ENCODE measurements around the gene CTNNBL1.

CTNNBL1 gene

DNA sequence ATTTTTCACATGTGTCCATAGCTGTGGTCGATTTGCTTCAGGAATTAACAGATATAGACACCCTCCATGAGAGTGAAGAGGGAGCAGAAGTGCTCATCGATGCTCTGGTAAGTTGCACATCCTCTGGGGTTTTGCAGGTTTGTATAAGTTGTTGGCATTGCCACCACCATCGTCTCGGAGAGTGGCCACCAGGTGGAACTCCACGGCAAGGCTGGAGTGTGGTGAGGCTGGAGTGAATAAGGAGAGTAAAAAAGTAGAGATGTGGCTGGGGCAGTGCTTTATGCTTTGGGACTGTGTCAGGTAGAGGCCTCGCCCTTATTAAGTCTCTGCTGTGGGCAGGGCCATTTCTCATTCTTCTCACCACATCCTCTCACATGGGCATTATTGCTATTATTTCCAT lies 63.7 kb downstream of the CTNNBL1 start:
- no peak for TF ChIP-seq CTCF (IDR thresholded peaks at IDR 0.05; ENCODE audit: low read depth, low read length)
- H3K4me3 ChIP-seq (ENCODE audit: low read depth, low read length), result no peak overlapping the region

DNA sequence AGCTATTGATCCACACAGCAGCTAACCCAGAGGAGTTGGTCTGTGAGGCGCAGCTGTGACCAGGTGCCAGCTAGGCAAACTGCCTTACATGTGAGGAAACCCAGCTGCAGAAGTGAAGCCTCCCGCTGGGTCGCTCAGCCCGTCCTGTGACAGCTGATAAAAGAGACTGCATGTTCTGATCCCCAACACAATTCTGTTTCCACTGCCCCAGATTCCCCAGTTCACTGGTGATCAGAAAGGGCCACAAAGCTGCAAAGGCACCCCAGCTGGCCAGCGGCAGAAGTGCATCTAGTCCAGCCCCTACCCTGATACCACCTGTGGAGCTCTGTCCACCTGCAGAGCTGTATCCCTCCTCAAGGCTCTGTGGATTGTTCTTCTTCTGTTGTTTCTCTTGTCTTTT lies 64.5 kb downstream of the CTNNBL1 start:
- TF ChIP-seq CTCF (IDR thresholded peaks at IDR 0.05; ENCODE audit: low read depth, low read length), result no peak

GRCh38 chr20:37759052-37759553 lies 65.3 kb downstream of the CTNNBL1 start:
- H3K4me3 ChIP-seq (ENCODE audit: low read depth, low read length), result no peak overlapping the region
- no peak for TF ChIP-seq CTCF (IDR thresholded peaks at IDR 0.05; ENCODE audit: low read depth, low read length)

More for the DNA sequence above, 64.5 kb downstream of the CTNNBL1 start:
- H3K4me3 ChIP-seq (ENCODE audit: low read depth, low read length), result no peak overlapping the region

GRCh38 chr20:37759761-37760209 lies 66.0 kb downstream of the CTNNBL1 start:
- no peak for TF ChIP-seq CTCF (IDR thresholded peaks at IDR 0.05; ENCODE audit: low read depth, low read length)
- H3K4me3 ChIP-seq (ENCODE audit: low read depth, low read length), result no peak overlapping the region

- H3K4me3 ChIP-seq (ENCODE audit: low read depth, low read length), result no peak overlapping the region
- no peak for TF ChIP-seq CTCF (IDR thresholded peaks at IDR 0.05; ENCODE audit: low read depth, low read length)
Observed at GRCh38 chr20:37760322-37760721, 66.5 kb downstream of the CTNNBL1 start.

DNA sequence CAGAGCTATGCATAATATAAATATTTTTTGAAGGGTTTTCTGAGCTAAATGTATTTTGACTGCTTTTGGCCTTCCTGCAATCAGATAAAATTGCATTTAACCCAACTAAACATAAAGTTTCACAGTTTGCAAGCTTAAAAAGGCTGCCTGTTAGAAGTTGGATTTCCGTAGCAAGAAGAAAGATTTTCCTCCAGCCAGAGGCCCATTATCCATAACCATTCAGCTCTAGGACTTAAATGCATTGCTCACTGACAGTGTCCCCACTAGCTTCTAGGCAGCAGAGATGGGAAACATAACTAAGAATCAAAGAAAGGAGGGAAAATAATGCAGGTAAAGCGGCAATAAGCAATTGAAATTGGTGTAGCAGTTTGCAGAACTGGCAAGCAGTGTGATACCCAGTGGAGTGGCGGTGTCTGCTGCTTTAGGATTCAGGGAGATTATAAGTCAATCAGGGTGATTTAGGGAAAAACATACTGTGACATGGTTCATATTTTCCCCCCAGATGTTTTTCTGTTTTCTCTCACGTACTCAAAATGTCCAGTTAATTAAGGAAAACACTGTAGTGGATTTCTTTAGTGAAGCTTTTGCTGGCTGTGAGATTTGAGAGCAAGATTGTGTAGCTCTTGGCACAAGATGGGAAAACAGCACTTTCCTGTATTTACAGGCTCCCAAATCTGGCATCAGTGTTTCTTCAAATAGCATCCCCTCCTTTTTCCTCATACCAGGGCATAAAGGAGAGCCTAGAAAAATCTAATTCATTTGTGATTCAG lies 69.1 kb downstream of the CTNNBL1 start:
- TF ChIP-seq CTCF (IDR thresholded peaks at IDR 0.05; ENCODE audit: low read depth, low read length), result no peak
- H3K4me3 ChIP-seq (ENCODE audit: low read depth, low read length), result no peak overlapping the region

- H3K4me3 ChIP-seq (ENCODE audit: low read depth, low read length), result no peak overlapping the region
- no peak for TF ChIP-seq CTCF (IDR thresholded peaks at IDR 0.05; ENCODE audit: low read depth, low read length)
Observed at GRCh38 chr20:37764333-37764935, 70.6 kb downstream of the CTNNBL1 start.

All from WI38 (cell line).